GM18951 (cell line): ENCODE results near the gene CPSF3.
"Not testable (repeated sequence)": the region's sequence is repeated elsewhere in the genome, so short reads cannot be mapped to it uniquely, and the experiment has no call there.

Source experiments
- POLR2A ChIP-seq: IDR thresholded peaks from 4 replicates; pipeline ENCODE4 v1.6.1; 2011; ENCODE audit warnings: mild to moderate bottlenecking; ENCODE audit not compliant: insufficient read length, insufficient read depth; ENCODE audit errors: extremely low read depth
- in situ Hi-C: fragments of 300-500 bp; cut with MboI; formaldehyde crosslinking; loops from one replicate; pipeline ENCODE4 v1.12.0; 2022; ENCODE audit warnings: low sequenced_read_pairs, mixed read lengths, inconsistent platforms; ENCODE audit not compliant: unreplicated experiment

The CPSF3 gene

GRCh38 chr2:9477914-9478313 is 54.5 kb downstream of the CPSF3 start:
- TF ChIP-seq POLR2A: no peak
- in situ Hi-C loops: no loop called here

GRCh38 chr2:9478526-9478925 is 55.1 kb downstream of the CPSF3 start:
- in situ Hi-C loops: no loop called here
- TF ChIP-seq POLR2A: no peak

GRCh38 chr2:9480157-9480556 is 56.7 kb downstream of the CPSF3 start:
- in situ Hi-C loops: no loop called here
- TF ChIP-seq POLR2A: no peak

- in situ Hi-C loops: no loop called here
- no peak for TF ChIP-seq POLR2A
Observed at GRCh38 chr2:9483107-9483506, 59.7 kb downstream of the CPSF3 start.

- in situ Hi-C loops: no loop called here
- no peak for TF ChIP-seq POLR2A
Observed at GRCh38 chr2:9484533-9484932, 61.1 kb downstream of the CPSF3 start.

- in situ Hi-C loops: no loop called here
- TF ChIP-seq POLR2A: no peak
Observed at GRCh38 chr2:9488583-9489547, 65.4 kb downstream of the CPSF3 start.

GRCh38 chr2:9490789-9491188 is 67.3 kb downstream of the CPSF3 start:
- no peak for TF ChIP-seq POLR2A
- in situ Hi-C loops: no loop called here

GRCh38 chr2:9492927-9493326 is 69.5 kb downstream of the CPSF3 start:
- in situ Hi-C loops: no loop called here
- no peak for TF ChIP-seq POLR2A

- in situ Hi-C loops: no loop called here
- no peak for TF ChIP-seq POLR2A
Observed at GRCh38 chr2:9493478-9493877, 70.0 kb downstream of the CPSF3 start.

GRCh38 chr2:9494081-9494480 is 70.6 kb downstream of the CPSF3 start:
- in situ Hi-C loops: no loop called here
- TF ChIP-seq POLR2A: no peak

- no peak for TF ChIP-seq POLR2A
Observed at GRCh38 chr2:9497017-9497416, 73.6 kb downstream of the CPSF3 start.

GRCh38 chr2:9498210-9498609 is 74.8 kb downstream of the CPSF3 start:
- TF ChIP-seq POLR2A: no peak
- in situ Hi-C loops: no loop called here

More at GRCh38 chr2:9497017-9497416, 73.6 kb downstream of the CPSF3 start:
- in situ Hi-C loops: no loop called here

GRCh38 chr2:9508931-9509330 is 85.5 kb downstream of the CPSF3 start:
- in situ Hi-C loops: no loop called here
- TF ChIP-seq POLR2A: no peak

- in situ Hi-C loops: not testable (repeated sequence)
Observed at GRCh38 chr2:9513946-9514345, 90.5 kb downstream of the CPSF3 start.
